Hepatocyte (in vitro differentiated cells): Measurements from ENCODE around the gene FOXO6. TPM values are rescaled to one million over a fixed set of nuclear protein-coding genes. Genes with fewer than 3 reads are reported as not detected.
A peak's percentile ranks its signal among the peaks of the same experiment; 100 is the strongest.

ENCODE experiments used
- DNase-seq: peaks from one replicate; pipeline ENCODE4 v3.0.0-alpha.2; 2016; ENCODE audit warnings: low spot score
- H2AFZ ChIP-seq: fragments of 200-600 bp; sonication (generic); 2 replicates; pipeline ENCODE4 v1.6.0; 2016; ENCODE audit warnings: antibody characterized with exemption, mild to moderate bottlenecking
- H3K27ac ChIP-seq: fragments of 200-600 bp; sonication (generic); 2 replicates; pipeline ENCODE4 v1.5.1; 2016; ENCODE audit warnings: mild to moderate bottlenecking
- H3K27me3 ChIP-seq: fragments of 200-600 bp; sonication (generic); 2 replicates; pipeline ENCODE4 v1.6.1; 2016
- H3K36me3 ChIP-seq: fragments of 200-600 bp; sonication (generic); replicated peaks from 2 replicates; pipeline ENCODE4 v1.5.1; 2016; ENCODE audit warnings: low read depth; ENCODE audit not compliant: insufficient read depth
- H3K4me1 ChIP-seq: fragments of 200-600 bp; sonication (generic); 2 replicates; pipeline ENCODE4 v1.5.1; 2016; ENCODE audit warnings: mild to moderate bottlenecking, moderate library complexity; ENCODE audit not compliant: insufficient read depth
- H3K4me2 ChIP-seq: fragments of 200-600 bp; sonication (generic); 2 replicates; pipeline ENCODE4 v1.6.0; 2016
- H3K4me3 ChIP-seq: fragments of 200-600 bp; sonication (generic); 2 replicates; pipeline ENCODE4 v1.5.1; 2016; ENCODE audit warnings: mild to moderate bottlenecking
- H3K79me2 ChIP-seq: fragments of 200-600 bp; sonication (generic); 2 replicates; pipeline ENCODE4 v1.6.0; 2017; ENCODE audit warnings: mild to moderate bottlenecking
- H3K9me2 ChIP-seq: fragments of 200-600 bp; sonication (generic); replicated peaks from 2 replicates; pipeline ENCODE4 v1.6.0; 2017; ENCODE audit warnings: mild to moderate bottlenecking; ENCODE audit not compliant: insufficient read depth
- H3K9me3 ChIP-seq: fragments of 200-600 bp; sonication (generic); 2 replicates; pipeline ENCODE4 v1.5.1; 2016; ENCODE audit warnings: low read depth, mild to moderate bottlenecking
- H4K20me1 ChIP-seq: fragments of 200-600 bp; sonication (generic); 2 replicates; pipeline ENCODE4 v1.6.0; 2016; ENCODE audit warnings: mild to moderate bottlenecking; ENCODE audit not compliant: insufficient read depth, poor library complexity, severe bottlenecking
- CTCF ChIP-seq: fragments of 200-600 bp; sonication (generic); IDR thresholded peaks from 2 replicates; pipeline ENCODE4 v1.5.1; 2016; ENCODE audit warnings: antibody characterized with exemption, mild to moderate bottlenecking; ENCODE audit not compliant: poor library complexity
- EZH2 ChIP-seq: fragments of 200-600 bp; sonication (generic); IDR thresholded peaks from 2 replicates; pipeline ENCODE4 v1.6.1; 2016; ENCODE audit warnings: antibody characterized with exemption, mild to moderate bottlenecking, borderline replicate concordance
- EZH2phosphoT487 ChIP-seq: fragments of 200-600 bp; sonication (generic); IDR thresholded peaks from one replicate; pipeline ENCODE4 v1.6.1; 2018; ENCODE audit warnings: antibody characterized with exemption, mild to moderate bottlenecking, low read depth, moderate library complexity; ENCODE audit not compliant: unreplicated experiment, severe bottlenecking
- WGBS: methylation state at CpG from one replicate; pipeline ENCODE4 v1.1.6; 2016; ENCODE audit warnings: low lambda C conversion rate; ENCODE audit errors: missing lambda C conversion rate; 5-methylcytosine and 5-hydroxymethylcytosine counted together
- polyA plus RNA-seq: library from polyadenylated mRNA; unstranded; fragments of >200 nt; fragmentation: Nextera tagmentation; extraction: Ambion mirVana; gene quantifications from 2 replicates; pipeline ENCODE4 v1.2.1, GENCODE V29; 2016
- total RNA-seq: library from RNA; depleted of rRNA; stranded (reverse); fragments of >200 nt; gene quantifications from 2 replicates; pipeline ENCODE4 v1.2.3, GENCODE V29; 2014

FOXO6 gene
- total and polyA plus RNA-seq, 2 experiments from 2014 or later: 0.80 to 5.0 TPM

- Histone ChIP-seq H3K4me1 (peaks cover 37% of the 10 kb centered on the region), H3K9me3 (no peaks in the 10 kb centered on the region), H3K27me3 (peaks cover 18% of the 10 kb centered on the region), H3K9me2 (no peaks in the 10 kb centered on the region), H2AFZ (no peak overlapping the region), H3K79me2 (no peaks in the 10 kb centered on the region), H3K27ac (no peak overlapping the region), H3K4me2 (no peak overlapping the region), H4K20me1 (no peaks in the 10 kb centered on the region), H3K36me3 (no peaks in the 10 kb centered on the region), H3K4me3 (no peak overlapping the region)
- DNase-seq: no peak
- 92% methylated on average over 10 of the region's 10 CpGs for WGBS
- no peak for TF ChIP-seq EZH2
- no peak for TF ChIP-seq CTCF
- TF ChIP-seq EZH2phosphoT487: no peak
Measured at GRCh38 chr1:41359211-41360073, 1.8 kb upstream of the FOXO6 start.

- TF ChIP-seq CTCF (no peak), EZH2phosphoT487 (no peak), EZH2 (no peak)
- WGBS: 54% methylated on average over 12 of the region's 12 CpGs
- Histone ChIP-seq H3K9me2 (no peaks in the 10 kb centered on the region), H2AFZ (no peak overlapping the region), H3K36me3 (no peaks in the 10 kb centered on the region), H3K4me2 (peak overlapping the region; percentile 65), H3K4me1 (peaks cover 38% of the 10 kb centered on the region), H3K4me3 (no peak overlapping the region), H4K20me1 (no peaks in the 10 kb centered on the region), H3K79me2 (no peaks in the 10 kb centered on the region), H3K9me3 (no peaks in the 10 kb centered on the region), H3K27me3 (peaks cover 18% of the 10 kb centered on the region), H3K27ac (peak overlapping the region; percentile 7)
- DNase-seq: peak; percentile 65
Measured at GRCh38 chr1:41360074-41360785, 1.0 kb upstream of the FOXO6 start.

- DNase-seq: peak; percentile 69
- Histone ChIP-seq H3K9me2 (no peaks in the 10 kb centered on the region), H3K4me3 (peak overlapping the region; percentile 70), H2AFZ (peak overlapping the region; percentile 45), H3K27ac (no peak overlapping the region), H3K4me2 (peak overlapping the region; percentile 93), H4K20me1 (no peaks in the 10 kb centered on the region), H3K4me1 (peaks cover 51% of the 10 kb centered on the region), H3K36me3 (no peaks in the 10 kb centered on the region), H3K27me3 (peaks cover 18% of the 10 kb centered on the region), H3K9me3 (no peaks in the 10 kb centered on the region), H3K79me2 (no peaks in the 10 kb centered on the region)
- no peak for TF ChIP-seq CTCF
- no peak for TF ChIP-seq EZH2
- no peak for TF ChIP-seq EZH2phosphoT487
- 1% methylated on average over 68 of the region's 113 CpGs for WGBS
Measured at GRCh38 chr1:41361495-41362356, 492 bp downstream of the FOXO6 start.
